ENCODE results near the gene CIDEC.
A peak's percentile ranks its signal among the peaks of the same experiment; 100 is the strongest.
"Not testable (repeated sequence)": the region's sequence is repeated elsewhere in the genome, so short reads cannot be mapped to it uniquely, and the experiment has no call there.

CIDEC gene

DNA sequence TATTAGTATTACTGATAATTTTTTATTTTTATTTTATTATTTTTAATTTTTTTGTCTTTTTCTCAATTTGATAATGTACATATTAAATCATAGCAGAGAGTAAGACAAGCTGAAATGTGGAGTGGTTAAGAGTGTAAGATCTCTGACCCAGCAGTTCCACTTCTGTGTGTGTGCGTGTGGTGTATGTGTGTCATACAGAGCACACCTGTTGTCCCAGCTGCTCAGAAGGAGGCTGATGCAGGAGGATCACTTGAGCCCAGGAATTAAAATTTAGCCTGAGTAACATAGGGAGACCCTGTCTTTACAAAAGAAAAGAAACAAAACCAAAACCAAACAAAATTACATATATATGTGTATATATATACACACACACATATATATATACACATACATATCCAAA lies 1.4 kb upstream of the CIDEC start:
- no peak for DNase-seq (ENCODE audit: extremely low read depth in 1 of 2, low read depth in 1 of 2)

DNA sequence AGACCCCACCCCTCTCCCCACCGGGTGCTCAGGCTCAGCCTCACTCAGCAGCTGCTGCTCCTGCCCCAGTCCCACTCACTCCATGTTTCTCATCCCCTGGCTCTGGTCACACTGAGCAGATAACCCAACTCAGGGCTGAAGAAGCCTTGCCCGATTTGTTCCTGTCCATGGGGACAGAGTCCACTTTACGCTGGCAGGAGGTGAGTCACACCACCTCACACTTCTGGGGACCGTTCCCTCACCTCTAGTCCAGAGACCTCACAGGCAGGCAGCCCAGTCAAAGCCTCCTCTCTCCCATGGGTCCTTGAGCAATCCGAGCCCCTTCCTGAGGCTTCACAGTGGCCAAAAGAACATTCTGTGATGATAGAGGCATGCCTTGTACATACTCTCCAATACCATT lies 1.4 kb downstream of the CIDEC start:
- DNase-seq (ENCODE audit: extremely low read depth in 1 of 2, low read depth in 1 of 2): no peak

DNA sequence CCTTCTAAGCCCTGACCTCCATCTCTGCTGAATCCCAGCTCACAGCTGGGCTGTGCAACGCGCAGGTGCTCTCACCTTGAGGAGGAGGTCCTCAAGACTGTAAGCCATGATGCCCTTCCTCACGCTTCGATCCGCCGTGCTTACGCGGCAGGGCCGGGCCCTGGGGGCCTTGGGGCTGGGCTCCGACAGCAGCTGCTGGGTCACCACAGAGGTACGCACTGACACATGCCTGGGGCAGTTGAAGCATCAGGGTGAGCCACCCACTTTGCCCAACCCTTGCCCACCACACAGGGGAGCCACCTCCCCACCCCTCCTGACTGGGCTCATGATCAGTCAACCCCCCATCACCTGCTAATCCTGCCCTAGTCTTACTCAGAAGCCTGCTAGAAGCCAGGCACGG lies 3.1 kb downstream of the CIDEC start:
- DNase-seq (ENCODE audit: extremely low read depth in 1 of 2, low read depth in 1 of 2): no peak

DNA sequence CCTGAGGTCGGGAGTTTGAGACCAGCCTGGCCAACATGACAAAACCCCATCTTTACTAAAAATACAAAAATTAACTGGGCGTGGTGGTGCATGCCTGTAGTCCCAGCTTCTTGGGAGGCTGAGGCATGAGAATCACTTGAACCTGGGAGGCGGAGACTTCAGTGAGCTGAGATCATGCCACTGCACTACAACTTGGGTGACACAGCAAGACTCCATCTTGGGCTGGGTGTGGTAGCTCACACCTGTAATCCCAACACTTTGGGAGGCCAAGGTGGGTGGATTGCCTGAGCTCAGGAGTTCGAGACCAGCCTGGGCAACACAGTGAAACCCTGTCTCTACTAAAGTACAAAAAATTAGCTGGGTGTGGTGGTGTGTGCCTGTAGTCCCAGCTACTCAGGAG lies 3.8 kb downstream of the CIDEC start:
- not testable (repeated sequence) for DNase-seq (ENCODE audit: extremely low read depth in 1 of 2, low read depth in 1 of 2)

DNA sequence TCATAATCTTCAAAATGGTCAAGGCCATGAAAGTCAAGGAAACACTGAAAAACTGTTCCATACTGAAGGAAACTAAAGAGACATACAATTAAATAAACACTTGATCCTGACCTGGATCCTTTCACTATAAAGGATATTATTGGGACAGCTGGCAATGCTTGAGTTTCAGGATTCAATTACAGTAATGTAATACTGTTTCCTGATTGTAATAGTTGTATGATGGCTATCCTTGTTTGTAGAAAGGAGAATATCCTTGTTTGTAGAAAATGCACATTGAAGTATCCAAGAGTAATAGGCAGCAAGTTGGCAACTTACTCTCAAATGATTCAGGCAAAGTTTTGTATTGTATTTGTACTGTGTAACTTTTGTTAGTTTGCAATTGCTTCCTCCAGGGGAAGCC lies 4.6 kb downstream of the CIDEC start:
- no peak for DNase-seq (ENCODE audit: extremely low read depth in 1 of 2, low read depth in 1 of 2)

DNA sequence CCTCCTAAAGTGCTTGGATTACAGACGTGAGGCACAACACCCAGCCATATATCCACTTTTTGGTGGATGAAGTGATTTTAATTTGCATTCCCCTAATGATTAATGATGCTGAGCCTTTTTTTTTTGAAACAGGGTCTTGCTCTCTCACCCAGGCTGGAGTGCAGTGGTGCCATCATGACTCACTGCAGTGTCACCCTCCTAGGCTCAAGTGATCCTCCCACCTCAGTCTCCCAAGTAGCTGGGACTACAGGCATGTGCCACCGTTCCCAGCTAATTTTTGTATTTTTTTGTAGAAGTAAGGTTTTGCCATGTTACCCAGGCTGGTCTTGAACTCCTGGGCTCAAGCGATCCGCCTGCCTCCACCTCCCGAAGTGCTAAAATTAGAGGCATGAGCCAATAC lies 8.0 kb downstream of the CIDEC start:
- not testable (repeated sequence) for DNase-seq (ENCODE audit: extremely low read depth in 1 of 2, low read depth in 1 of 2)

DNA sequence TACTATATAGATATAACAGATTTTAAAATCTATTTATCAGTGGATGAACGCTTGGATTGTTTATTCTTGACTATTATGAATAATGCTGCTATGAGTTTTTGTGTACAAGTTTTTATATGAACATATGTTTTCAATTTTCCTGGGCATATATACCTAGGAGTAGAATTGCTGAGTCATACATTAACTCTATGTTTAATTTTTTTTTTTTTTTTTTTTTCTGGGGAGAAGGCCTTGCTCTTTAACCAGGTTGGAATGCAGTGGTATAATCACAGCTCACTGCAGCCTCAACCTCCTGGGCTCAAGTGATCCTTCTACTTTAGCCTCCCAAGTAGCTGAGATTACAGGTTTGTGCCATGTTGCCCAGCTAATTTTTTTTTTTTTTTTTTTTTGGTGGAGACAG lies 9.1 kb downstream of the CIDEC start:
- DNase-seq (ENCODE audit: extremely low read depth in 1 of 2, low read depth in 1 of 2): no peak

DNA sequence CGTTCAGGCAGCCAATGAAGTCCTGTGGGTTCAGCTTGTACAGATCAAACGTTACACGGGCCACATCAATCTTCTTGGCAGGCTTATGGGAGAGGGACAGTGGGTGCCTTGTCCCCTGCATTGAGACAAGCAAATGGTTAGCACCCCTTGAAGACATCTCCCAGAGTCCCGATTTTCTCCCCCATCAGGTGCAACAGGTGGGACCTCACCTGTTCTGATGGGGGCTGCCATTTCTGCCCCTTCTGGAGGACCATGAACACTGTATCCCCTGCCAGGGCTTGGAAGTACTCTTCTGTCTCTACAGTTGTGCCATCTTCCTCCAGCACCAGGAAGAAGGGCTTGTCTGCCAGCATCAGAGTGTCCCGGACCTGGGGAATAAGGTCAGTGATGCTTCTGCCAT lies 10.1 kb downstream of the CIDEC start:
- no peak for DNase-seq (ENCODE audit: extremely low read depth in 1 of 2, low read depth in 1 of 2)

DNA sequence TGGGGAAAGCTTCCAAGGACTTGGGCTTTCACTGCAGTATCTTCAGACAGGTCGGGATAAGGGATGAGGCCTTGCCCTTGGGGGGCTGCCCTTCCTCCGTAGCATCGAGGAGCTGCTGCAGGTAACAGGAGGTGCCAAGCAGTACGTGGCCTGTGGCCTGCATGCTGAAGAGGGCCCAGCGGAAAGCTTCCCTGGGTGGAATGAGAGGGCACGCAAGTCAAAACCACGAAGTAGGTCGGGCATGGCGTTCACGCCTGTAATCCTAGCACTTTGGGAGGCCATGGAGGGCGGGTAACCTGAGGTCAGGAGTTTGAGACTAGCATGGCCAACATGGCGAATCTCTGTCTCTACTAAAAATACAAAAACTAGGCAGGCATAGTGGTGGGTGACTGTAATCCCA lies 12.9 kb downstream of the CIDEC start:
- no peak for DNase-seq (ENCODE audit: extremely low read depth in 1 of 2, low read depth in 1 of 2)

DNA sequence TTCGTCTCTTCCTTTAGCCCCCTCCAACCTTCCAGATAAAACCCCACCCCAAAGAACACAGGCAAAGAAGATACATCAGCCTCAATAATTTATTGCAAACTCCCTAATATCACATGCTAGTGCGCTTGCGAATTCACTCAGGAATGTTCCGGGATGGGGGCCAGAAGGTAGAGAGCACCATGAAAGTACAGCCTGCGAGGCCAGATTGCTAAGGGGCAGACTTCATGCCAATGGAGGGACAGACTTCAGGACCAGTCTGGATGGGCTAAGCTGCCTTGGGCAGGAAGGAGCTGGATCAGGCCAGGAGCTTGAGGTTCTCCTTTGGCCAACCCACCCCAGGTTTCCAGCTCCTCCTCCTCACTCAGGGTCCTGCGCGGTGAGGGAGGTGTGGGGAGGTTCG lies 13.4 kb downstream of the CIDEC start:
- DNase-seq (ENCODE audit: extremely low read depth in 1 of 2, low read depth in 1 of 2): no peak

DNA sequence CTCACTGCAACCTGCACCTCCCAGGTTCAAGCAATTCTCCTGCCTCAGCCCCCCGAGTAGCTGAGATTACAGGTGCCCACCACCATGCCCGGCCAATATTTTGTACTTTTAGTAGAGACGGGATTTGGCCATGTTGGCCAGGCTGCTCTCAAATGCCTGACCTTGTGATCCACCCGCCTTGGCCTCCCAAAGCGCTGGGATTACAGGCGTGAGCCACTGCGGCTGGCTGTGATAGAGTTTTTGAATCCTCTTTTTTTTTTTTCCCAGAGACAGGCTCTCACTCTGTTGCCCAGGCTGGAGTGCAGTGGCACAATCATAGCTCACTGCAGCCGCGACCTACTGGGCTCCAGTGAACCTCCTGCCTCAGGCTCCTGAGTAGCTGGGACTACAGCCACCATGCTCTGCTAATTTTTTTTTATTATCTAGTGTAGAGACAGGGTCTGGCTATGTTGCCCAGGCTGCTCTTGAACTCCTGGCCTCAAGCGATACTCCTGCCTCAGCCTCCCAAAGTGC lies 14.9 kb downstream of the CIDEC start:
- not testable (repeated sequence) for DNase-seq (ENCODE audit: extremely low read depth in 1 of 2, low read depth in 1 of 2)

DNA sequence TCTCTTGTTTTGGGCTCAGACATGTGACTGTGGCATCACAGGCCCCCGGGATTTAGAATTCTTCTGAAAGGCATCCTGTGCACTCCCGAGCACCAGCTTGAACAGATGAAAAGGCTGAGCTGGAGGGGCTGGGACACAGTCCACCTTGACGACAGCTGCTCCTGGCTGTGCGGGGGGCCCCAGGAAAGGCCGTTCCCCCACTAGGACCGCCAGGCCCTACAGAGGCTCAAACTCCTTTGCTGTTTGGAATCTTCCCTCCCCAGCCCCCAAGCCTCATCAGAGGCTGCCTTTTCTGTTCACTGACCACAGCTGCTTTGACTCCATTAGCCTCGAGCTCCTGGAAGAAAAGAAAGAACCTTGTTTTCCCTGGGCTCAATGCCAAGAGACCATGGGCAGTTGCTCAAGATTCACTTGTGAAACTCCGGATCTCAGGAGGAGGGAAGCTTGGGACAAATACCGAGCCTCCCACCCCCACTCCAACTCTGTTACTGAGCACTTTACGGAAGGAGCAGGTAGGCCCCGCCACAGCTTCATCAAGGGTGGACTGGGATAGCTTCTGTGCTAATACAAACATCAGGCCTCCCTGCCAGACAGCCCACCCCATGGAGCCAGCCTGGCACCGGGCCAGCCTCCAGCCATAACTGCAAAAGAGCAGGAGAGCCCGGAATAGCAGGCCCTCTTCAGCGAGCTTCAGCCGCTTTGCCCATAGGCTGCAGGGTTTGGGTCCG lies 15.7 kb downstream of the CIDEC start:
- no peak for DNase-seq (ENCODE audit: extremely low read depth in 1 of 2, low read depth in 1 of 2)

DNA sequence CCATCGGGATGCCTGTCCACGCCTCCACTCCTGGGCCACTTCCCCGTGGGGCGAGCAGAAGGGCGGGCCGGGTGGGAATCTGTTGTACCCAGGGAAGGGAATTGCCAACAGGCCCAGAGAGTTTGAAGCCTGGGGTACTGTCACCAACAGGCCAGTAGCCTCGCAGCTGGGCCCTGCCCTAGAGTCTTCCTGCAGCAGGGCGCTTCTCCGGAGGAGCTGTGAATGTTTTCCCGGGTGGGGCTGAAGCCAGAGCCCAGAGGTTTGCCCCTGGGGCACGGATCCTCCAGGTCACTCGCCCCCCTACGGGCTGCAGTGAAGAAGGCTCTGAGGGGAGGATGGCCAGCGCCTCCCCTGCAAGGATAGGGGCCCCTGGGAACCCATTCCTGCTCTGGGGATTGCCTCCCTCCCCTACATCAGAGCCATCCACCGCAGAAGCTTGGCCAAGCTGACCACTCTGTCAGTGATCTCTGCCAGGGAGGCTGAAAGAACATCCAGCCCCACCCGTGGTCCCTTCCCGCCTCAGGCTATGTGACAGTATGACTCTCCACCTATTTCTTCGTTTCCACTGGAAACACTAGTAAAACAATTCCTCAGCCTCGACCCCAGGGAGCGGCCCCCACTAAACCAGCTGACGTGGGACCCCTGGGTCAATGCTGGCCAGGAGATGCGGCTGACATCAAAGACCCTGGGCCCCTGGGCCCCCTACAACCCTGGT lies 16.8 kb downstream of the CIDEC start:
- DNase-seq (ENCODE audit: extremely low read depth in 1 of 2, low read depth in 1 of 2): no peak

DNA sequence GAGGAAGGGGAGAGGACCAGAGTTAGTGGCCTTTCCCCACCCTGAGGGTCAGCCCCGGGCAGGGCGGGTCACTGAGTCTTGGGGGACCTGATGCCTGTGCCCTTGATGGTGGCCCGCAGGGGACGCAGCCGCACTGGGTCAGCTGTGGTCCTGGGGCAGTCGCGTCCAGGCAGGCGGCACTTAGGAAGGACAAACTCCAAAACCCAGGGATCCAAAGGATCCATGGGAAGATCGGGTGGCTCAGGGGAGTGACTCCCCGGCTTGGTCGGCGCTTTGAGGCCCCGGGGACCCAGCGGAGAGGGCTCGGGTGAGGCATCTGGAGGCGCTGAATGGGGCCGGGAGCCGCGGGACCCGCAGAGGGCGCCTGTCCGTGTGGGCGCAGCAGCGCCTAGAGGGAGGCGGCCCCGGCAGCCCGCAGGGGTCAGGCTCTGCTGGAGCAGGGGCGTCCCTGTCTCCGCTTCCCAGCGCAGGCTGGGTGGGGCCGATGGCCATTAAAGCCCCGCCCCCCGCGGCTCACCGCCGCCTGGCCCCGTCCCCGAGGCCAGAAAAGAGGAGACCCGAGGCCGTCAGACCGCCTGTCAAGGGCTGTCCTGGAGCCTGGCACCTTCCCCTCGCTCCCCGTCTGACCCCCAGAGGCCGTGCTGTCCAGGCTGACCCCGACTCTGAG lies 17.5 kb downstream of the CIDEC start:
- peak; percentile 10 to 16 for DNase-seq (ENCODE audit: extremely low read depth in 1 of 2, low read depth in 1 of 2)

DNA sequence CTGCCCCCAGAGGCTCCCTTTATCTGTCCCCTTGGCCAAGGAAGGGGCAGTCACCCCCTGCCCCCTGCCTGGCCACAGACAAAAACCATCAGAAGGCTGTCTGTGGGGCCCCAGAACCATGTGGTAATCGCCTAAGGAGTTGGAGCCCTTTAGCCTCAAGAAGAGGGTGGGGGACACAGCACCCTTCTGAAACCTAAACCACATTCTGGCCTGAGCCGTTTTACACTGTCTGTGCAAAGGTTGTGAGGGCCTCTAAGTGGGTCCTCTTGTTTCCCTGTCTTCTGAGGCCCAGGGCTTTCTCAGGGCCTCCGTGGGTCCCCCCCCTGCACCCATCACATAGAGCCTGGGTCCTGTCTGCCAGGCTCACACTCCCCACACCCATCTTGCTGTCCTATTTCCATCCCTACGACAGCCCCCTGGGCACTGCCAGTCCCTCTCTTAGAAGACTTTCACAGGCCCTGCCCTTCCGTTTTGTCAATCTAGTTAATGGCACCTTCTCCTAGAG lies 18.4 kb downstream of the CIDEC start:
- no peak for DNase-seq (ENCODE audit: extremely low read depth in 1 of 2, low read depth in 1 of 2)

DNA sequence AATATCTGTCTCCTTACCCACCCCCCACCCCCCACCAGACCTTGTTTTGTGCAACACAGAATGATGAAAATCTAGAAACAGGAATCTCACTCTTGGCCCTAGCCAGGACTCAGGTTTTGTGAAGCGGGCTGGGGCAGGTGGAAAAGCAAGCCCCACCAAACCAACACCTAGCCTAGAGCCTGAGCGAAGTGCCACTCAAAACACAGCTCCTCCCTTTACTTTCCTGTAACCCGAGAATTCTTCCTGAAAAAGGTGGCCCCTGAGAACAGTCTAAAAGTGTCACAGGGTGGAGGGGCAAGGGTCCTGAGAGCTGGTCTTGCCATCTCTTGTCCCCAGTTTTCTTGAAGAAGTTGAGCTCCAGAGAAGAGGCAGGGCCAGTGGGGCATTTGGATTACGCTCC lies 18.9 kb downstream of the CIDEC start:
- no peak for DNase-seq (ENCODE audit: extremely low read depth in 1 of 2, low read depth in 1 of 2)

DNA sequence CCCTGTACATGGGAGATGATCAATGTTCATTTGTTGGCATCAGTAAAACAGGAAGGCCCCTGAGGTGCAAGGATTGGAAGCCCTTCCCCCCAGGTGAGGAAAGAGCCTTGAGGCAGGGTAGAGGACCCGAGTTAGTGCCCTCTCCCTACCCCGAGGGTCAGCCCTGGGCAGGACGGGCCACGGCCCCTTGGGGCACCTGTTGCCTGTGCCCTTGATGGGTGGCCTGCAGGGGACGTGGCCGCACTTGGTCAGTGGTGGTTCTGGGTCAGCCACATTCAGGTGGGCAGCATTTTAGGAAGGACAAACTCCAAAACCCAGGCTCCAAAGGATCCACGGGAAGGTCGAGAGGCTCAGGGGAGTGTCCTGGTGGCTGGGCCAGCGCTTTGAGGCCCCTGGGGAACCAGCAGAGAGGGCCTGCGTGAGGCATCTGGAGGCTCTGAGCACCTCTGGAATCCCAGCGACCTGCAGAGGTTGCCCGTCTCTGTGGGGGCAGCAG lies 20.5 kb downstream of the CIDEC start:
- DNase-seq (ENCODE audit: extremely low read depth in 1 of 2, low read depth in 1 of 2): no peak

DNA sequence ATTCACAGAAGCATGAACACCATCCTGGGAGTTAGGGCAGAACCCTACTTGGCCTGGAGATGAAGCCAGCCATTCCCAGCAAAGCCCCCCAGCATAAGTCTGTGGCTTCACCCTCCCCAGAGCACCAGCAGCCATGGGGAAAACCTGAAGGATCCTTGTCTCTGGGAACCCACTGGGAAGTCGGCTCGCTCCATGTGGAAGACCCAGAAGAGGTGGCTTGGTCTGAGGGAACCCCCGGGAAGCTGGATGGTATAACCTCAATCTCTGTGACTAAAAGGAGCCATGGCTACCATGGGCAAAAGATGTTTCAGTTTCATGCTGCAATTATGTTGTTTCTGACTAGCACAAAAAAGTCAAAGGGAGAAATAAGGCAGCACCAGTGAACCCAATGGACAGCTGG lies 24.5 kb downstream of the CIDEC start:
- no peak for DNase-seq (ENCODE audit: extremely low read depth in 1 of 2, low read depth in 1 of 2)

DNA sequence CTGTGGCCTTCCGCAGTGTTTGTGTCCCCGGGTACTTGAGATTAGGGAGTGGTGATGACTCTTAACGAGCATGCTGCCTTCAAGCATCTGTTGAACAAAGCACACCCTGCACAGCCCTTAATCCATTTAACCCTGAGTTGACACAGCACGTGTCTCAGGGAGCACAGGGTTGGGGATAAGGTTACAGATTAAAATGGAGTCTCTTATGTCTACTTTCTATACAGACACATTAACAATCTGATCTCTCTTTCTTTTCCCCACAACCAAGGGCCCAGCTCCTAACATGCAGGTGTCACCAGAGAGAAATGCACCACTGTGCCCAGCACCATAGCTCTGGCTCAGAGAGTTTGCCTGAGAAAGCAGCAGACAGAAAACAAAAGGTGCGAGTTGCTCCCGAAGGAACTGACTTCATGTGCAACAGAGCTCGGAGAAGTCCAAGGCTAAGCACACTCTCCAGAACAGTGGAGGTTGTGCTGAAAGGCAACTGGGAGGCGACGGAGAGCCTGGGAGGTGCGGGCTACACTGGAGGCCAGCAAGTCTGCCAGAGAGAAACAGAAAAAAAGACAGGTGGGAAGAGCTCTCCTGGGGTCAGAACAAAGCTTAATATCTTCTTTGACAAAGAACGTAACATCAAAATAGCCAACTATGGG lies 25.6 kb downstream of the CIDEC start:
- not testable (repeated sequence) for DNase-seq (ENCODE audit: extremely low read depth in 1 of 2, low read depth in 1 of 2)

DNA sequence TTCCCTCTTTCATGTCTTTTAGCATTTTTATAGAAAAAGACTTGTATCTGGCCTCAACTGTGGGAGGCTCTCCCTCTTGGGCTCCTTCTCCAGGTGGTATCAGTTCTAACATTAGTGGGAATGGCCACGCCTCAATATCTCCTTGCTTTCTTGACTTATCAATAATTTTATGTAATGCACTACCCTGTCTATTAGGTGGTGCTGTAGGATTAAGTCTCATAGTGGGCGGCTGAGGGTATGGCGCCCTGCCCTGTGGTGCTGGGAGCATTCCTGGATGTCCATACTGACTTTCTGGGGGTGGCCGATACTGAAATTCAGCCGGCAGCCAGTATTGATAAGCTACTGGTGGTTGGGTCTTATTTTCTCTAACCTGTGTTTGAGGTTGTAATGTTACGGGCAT lies 27.5 kb downstream of the CIDEC start:
- DNase-seq (ENCODE audit: extremely low read depth in 1 of 2, low read depth in 1 of 2): no peak

DNA sequence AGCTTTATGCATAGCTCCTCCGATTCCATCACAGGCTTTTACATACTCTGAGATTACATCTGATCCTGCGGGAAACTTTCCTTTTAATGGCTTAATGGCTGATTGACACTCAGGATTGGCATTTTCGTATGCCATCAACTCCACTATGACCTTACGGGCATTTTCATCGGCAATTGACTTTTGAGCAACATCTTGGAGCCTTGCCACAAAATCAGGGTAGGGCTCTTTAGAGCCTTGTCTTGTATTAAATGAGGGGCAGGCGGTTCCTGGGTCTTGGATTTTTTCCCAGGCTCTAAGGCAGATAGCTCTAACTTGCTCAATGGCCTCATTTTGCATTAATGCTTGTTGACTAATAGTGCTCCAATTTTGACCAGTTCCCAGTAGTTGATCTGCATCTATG lies 28.1 kb downstream of the CIDEC start:
- DNase-seq (ENCODE audit: extremely low read depth in 1 of 2, low read depth in 1 of 2): not testable (repeated sequence)
